Middle frontal gyrus (tissue), 1 donor: ENCODE results near the gene MFSD6L.

Experiments
- DNase-seq: peaks from one replicate; pipeline ENCODE4 v3.0.0-alpha.2; 2015; ENCODE audit warnings: low spot score; ENCODE audit errors: extremely low spot score

MFSD6L gene

DNA sequence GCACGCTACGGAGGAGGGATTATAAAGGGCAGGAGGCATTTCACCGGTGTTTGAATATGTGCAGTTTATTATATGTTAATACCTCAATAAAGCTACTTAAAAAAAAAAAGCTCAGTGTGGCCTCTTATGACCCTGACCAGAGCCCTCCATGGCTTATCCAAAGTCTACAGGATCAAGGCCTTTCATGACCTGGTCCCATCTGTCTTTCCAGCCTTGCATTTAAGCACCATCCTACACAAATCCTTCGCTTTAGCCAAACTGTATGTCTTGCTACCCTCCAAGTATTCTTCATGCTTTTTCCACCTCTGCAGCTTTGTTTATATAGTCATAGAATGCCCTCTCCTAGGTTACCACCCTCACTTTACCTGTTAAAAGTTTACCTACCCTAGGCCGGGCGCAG, 6.5 kb downstream of the MFSD6L start:
- no peak for DNase-seq

DNA sequence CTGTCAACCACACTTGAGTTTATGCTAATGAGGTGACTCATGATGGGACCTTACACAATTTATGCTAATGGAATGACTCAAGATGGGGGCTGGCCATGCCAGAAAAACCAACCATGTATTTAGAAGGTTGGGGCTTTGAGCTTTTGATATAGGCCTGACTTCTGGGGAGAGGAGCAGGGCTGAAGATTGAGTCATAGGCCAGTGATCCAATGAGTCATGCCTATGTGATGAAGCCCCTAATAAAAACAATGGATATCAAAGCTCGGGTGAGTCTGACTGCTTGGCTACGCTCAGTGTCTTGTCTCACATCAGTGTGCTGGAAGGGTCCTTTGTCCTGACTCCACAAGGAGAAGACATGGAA, 7.3 kb downstream of the MFSD6L start:
- DNase-seq: no peak

DNA sequence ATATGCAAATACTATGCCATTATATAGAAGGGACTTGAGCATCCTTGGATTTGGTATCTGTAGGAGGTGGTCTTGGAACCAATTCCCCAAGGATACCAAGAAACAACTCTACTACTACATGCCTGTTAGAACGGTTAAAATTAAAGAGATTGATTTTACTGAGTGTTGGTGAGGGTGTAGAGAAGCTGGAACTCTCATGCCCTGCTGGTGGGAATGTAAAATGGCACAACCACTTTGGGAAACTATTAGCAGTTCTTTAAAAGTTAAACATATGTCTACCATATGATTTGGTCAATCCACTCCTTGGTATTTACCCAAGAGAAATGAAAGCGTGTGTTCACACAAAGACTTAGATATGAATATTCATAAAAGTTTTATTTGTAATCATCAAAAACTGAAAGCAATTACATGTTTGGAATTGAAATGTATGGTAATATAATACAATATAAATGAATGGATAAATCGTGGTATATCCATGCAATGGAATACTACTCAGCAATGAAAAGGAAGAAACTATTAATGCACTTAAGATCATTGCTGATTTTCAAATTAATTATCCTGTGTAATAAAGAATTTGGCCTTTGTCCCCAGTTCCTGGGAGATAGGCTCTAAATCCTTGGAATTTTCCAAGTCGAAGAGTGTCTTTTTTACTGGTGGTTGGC, 7.8 kb downstream of the MFSD6L start:
- DNase-seq: no peak

DNA sequence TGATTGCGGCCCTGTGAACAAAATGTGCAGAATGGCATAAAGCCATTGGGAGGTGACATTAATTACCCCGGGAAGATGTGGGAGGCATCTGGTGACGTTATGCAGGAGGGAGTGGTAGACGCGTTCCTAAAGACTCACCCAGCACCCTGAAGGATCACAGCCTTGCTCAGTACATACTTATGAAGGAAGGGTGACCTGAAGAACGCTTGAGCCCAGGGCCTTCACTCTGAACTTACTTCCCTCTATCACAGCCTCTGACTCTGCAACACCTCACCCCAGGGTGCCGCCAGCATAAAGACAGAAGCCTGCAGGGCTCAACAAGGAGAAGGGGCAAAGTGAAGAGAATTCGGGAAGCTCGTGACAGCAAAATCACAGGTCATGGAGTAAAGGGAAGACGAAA, 9.4 kb downstream of the MFSD6L start:
- no peak for DNase-seq

DNA sequence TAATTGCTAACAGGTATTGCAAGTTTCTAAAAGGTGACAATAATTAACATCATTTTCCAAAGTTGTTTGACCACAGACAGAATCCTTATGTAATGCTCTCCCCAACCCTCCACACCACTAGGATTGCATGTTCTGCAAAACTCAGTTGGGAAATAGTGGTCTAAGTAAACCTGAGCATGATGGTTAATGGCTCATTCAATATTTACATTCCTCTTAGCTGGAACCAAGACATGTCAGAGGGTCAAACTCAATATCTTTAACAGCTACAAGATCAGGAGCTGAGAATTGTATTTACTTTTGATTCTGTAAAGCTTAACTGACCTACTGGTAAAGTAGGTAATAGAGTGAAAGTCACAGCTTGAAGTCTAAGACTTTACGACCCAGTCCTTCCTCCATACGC, 10.2 kb downstream of the MFSD6L start:
- DNase-seq: no peak

DNA sequence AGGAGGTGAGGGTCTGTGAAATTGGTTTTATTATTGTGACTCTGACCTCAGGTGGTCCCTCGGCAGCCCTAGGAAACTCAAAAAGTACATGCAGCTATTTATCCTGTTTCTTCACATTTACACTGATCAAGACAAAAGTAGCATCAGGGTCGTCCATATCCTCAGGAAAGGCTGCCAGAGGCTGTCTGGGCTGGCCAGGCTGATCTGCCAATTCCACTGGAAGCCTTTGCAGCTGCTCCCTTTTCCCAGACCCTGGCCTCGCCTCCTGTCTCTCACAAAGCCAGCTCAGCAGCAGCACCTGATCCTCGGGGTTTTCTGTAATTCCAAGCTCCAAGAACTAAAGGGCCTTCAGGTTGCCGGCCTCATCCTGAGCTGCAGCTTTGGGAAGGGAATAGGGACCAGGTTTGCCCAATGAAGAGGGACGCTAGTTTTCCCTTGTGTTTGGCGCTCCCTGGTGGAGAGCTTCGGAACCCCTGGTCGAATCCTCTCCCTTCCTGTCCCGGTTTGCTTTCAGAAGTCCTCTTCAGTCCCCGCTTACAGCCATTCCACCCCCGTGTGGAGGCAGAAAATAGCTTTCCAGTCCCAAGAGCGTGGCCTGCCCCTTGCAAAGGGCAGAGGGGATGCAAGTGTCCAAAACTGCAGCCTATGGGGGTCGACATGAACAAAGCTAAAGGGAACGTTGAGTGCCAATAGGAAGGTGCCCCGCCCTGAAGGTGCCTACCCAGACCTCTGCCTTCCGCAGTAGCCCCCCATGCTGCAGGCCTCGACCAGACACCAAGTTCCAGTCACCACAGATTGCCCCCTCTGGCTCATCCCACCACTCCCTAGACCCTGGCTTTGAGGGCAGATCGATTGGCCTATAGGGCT, 13.4 kb downstream of the MFSD6L start:
- peak; percentile 34 for DNase-seq

DNA sequence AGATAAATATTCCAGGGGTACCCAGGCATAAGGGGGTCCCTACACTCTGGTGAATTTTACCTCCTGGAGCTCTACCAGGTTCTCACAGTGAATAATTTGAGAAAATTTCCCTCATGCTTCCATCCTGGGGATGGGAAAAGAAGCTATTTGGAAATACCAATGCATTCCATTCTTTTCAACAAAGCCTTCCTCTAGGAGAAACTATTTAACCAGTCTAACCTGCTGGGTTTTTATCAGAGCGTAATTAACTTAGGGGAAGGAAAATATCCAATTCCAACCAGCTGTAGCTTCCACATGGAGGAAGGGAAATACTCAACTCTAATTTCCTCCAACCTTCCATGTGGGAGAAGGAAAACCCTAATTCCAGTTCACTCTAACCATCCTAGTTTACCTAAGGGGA, 17.0 kb downstream of the MFSD6L start:
- no peak for DNase-seq

DNA sequence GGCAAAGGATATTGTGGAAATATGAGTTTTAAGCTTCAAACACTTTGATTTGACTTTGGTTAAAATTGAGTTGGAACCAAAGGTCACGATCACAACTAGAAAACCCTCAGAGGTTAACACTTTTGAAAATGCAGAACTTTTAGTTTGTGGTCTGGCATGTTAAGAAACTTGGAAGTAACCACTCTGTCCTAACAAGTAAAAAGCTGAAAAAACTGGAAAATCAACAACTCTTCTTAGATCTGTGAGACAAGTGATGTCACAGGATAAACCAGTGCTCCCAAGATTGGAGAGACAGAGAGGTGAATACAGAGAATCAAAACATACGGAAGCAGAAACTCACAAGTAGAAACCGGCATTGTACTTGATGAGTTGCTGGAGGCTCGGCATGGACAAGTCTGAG, 17.4 kb downstream of the MFSD6L start:
- DNase-seq: no peak

DNA sequence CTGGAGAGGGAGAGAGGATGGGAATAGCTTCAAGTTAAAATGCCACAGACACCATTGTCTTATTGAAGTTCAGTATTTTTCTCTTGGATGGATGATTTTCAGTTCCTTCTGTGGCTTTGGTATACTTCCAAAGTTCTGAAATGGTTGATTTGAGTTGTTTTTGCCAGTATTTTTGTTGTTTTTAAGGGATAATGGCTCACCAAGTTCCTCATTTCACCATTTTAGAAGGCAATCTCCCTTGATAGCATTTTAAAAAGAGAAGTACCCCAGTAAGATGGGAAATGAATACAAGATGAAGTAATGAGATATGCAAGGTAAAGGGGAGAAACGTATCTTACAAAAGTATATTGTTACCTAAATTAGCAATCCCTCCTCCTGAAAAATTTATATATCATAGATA, 22.3 kb downstream of the MFSD6L start:
- DNase-seq: no peak

DNA sequence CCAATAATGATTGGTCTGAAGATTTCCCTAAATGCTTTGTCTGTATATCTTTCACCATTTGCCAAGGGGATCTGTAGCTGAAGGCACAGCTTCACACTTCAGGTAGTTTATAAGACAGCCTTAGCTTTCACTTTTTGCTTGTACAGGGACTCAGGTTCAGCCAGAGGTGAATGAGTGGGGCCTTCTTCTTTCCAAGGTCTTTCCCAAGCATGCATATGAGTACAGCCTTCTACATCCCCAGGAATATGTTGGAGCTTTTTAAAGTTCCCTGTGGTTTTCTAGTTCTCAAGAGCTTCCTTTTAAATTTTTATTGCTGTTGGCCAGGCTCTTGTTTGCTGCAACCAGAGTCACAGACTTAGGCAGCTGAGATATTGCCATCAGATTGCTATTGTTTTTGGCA, 22.9 kb downstream of the MFSD6L start:
- no peak for DNase-seq

DNA sequence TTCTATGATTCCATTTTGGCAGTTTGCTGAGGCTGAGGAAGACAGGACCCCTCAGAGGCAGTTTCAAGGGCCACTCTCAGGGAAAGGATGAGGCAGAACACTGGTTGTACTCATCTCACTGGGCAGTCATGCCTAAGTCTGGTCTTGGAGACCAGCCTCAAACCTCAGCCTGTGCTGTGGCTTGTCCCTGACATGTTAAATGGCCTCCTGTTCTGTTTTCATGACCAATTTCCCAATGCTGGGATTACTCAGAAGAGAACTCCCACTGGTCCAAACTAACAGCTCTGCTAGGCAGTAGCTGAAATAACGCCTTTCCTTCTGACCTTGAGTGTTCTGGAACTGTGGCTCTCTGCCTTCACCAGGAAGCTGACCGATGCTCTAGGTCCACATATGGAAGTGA, 32.4 kb downstream of the MFSD6L start:
- DNase-seq: no peak

DNA sequence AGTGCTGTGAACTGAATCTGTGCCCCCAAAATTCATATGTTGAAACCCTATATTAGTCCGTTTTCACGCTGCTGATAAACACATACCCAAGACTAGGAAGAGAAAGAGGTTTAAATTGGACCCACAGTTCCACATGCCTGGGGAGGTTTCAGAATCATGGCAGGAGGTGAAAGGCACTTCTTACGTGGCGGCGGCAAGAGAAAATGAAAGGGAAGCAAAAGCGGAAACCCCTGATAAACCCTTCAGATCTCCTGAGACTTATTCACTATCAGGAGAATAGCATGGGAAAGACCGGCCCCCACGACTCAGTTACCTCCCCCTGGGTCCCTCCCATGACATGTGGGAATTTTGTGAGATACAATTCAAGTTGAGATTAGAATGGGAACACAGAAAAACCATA, 37.2 kb downstream of the MFSD6L start:
- no peak for DNase-seq

DNA sequence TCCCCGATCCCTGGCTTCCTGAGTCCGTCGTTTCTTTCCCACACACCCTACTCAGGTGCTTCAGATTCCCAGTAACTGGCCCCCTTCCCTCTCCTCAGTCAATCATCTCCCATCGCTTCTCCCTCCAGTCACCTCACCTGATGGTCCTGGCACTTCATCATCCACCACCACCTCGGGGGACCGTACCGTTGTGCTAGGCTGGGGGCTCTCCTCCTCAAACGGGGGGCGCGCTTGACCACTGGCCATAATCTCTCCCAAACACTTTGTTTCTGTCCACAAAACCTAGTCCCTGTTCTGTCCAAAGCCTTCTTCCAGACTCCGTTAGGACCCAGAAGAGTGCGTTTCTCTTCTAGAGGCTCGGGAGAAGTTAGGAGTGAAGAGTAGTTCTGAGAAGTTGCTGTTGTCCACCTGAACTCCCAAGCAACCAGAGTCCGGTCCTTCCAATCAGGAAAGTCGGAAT, 41.0 kb downstream of the MFSD6L start, which contains the start of gene SPDYE4:
TSS of gene SPDYE4 (minus strand) at position 410 of the 460 bp plus-strand sequence. CDS start at position 246, 164 bp downstream.
- DNase-seq: no peak

DNA sequence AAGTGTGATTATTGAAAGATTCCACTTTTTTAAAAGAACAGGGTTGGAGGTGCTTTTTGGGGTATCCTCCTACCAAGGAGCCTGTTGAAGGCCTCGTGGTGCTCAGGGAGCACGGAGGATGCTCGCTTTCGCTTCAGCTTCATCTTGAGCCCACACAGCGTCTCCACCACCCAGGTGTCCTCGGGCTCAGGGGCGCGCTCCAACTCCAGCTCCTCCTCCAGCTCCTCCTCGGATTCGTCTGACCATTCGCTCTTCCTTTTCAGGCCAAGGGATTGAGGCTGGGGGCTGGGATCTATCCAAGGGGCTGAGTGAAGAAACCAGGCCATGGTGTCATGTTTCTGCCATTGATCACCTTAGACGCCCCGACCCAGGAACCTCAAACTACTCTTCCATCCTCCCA, 42.0 kb downstream of the MFSD6L start:
- DNase-seq: no peak

DNA sequence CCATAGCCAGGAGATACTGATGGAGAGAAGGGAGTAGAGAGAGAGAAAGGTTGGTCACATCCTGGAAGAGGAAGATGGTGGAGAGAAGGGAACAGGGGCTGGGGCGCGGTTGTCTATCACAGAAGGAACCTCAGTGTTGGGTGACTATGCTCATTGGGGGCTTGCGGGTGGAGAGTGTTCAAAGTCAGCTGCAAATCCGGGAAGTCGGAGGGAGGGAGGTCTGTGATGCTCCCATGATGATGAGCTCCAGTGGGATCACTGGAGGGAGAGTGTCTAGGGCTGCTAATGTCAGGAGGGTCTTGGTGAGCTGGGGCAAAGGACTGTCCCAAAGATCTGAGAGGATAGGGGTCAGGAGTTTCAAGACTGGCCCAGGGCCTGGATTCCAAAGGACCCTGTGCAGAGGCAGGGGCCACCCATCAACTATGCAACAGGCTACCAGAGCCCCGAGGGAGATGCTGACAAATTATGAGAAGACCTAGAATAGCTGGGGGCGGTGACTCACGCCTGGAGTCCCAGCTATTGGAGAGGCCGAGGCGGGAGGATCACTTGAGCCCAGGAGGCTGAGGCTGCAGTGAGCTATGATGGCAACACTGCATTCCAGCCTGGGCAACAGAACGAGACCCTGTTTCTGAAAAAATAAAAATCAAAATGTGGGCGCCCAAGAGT, 43.4 kb downstream of the MFSD6L start:
- DNase-seq: no peak

DNA sequence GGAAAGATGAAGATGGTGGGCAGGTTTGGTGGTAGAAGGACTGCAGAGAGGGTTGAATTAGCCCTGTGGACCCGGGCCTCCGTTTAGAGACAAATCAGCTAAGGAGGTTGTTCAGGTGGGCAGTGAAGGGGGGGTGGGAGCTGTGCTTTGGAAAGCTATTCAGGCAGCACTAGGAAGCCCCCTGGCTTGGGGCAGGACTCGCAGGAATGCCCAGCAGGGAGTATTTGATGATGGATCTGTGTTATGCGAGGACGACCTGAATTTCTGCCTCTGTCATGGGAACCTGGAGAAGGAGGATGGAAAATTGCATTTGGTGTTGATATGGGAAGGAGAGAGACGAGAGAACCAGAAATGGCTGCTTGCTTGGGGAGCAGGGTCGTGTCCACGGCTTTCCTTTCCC, 44.3 kb downstream of the MFSD6L start:
- DNase-seq: no peak

DNA sequence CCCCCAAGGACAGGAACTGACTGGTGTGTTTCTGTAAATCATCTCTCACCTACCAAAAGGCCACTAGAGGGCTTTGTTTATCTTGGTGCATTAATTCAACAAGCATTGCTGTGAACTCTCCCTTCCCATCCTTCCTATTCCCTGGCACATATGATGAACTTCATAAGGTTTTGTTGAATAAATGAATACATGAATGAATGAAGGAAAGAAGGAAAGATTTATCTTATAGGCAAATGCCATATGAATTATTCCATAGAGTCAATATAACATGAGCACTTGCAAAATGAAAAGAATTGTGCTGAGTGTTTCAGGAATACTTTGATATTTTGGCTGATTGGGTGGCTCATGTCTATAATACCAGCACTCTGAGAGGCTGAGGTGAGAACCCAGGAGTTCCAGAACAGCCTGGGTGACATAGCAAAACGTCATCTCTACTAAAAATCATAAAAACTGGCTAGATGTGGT, 45.2 kb downstream of the MFSD6L start:
- no peak for DNase-seq

DNA sequence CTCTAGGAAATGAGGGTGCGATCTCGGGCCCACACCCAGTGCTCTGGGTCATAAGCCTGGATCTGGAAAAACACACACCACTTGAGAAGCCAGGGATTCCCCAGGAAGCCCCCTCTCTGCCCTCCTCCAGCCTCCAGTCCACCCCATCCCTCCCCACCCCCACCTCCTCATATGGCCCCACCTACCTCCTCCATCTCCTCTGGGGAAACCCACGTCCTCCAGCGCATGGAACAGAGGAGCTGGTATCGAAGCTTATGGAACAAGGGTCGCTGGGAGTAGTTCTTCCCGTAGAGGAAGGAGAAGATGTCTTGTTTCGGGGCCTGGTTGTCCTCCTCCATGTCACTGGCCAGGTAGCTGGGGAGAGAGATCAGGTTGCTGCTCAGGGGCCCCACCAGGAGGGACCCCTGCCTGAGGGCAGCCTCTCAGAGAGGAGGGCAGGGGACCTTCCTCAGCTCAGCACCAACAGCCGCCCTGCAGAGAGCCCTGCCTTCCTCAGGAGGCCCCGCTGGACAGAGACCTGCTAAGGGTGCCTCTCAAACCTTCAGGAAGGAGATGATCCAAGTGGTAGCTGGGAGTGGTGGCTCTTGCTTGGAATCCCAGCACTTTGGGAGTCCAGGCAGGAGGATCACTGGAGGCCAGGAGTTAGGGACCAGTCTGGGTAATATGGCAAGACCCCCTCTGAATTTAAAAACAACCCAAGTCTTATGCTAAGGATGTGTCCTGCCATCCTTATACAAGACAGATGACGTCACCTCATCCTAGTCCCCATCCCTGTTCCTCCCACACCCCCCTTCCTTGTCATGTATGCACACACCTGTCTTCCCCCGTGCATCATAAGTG, 45.8 kb downstream of the MFSD6L start:
- DNase-seq: no peak

DNA sequence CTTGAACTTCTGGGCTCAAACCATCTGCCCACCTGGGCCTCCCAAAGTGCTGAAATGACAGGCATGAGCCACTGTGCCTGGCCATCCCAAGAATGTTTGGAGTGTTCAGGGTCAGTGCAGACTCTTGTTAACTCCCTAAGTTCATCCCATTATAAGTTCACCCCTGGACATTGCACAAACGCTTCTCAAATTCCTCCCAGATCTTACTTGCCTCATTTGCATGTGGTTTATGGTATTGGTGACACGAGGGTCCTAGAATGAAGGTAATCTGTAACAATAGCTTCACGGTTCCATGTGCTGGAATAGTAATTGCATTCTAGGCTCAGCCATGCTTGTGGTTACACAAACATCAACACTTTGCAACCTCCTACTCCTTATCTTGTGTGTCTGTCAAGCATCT, 49.5 kb downstream of the MFSD6L start:
- no peak for DNase-seq

DNA sequence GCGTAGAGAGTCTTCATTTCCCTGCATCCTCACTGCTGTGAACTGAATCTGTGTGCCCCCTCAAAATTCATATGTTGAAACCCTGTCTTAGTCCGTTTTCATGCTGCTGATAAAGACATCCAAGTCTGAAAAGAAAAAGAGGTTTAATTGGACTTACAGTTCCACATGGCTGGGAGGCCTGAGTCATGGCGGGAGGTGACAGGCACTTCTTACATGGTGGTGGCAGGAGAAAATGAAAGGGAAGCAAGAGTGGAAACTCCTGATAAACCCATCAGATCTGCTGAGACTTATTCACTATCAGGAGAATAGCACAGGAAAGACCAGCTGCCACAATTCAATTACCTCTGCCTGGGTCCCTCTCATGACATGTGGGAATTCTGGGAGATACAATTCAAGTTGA, 51.4 kb downstream of the MFSD6L start:
- no peak for DNase-seq
